Stimulated activated CD4-positive, alpha-beta T cell treated with anti-CD3 and anti-CD28 coated beads, Interleukin-15, amount 100 ng/mL, for 1 hour (primary cell): ENCODE measurements around the gene TARDBP.
"Not testable (repeated sequence)": the region's sequence is repeated elsewhere in the genome, so short reads cannot be mapped to it uniquely, and the experiment has no call there.

ENCODE experiments used
- DNase-seq, 2 donors: peaks; one replicate each; pipeline ENCODE4 v3.0.0-alpha.2; 2020; ENCODE audit warnings: low read depth in 1 of 2, low spot score in 1 of 2

Gene TARDBP

DNA sequence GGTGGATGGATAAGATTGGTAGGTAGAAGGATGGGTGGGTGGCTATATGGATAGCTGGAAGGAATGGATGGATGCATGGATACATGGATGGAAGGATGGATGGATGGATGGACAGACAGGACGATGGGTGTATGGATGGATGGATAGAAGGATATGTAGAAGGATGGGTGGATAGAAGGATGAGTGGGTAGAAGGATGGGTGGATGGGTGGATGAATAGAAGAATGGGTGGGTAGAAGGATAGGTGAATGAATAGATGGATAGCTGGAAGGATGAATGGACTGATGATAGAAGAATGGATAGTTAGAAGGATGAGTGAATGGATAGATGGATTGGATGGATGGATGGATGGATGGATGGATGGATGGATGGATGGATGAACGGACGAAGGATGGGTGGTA lies 29.6 kb downstream of the TARDBP start:
- no peak for DNase-seq

- no peak for DNase-seq
These were observed 30.8 kb downstream of the TARDBP start for GRCh38 chr1:11042995-11043874.

DNA sequence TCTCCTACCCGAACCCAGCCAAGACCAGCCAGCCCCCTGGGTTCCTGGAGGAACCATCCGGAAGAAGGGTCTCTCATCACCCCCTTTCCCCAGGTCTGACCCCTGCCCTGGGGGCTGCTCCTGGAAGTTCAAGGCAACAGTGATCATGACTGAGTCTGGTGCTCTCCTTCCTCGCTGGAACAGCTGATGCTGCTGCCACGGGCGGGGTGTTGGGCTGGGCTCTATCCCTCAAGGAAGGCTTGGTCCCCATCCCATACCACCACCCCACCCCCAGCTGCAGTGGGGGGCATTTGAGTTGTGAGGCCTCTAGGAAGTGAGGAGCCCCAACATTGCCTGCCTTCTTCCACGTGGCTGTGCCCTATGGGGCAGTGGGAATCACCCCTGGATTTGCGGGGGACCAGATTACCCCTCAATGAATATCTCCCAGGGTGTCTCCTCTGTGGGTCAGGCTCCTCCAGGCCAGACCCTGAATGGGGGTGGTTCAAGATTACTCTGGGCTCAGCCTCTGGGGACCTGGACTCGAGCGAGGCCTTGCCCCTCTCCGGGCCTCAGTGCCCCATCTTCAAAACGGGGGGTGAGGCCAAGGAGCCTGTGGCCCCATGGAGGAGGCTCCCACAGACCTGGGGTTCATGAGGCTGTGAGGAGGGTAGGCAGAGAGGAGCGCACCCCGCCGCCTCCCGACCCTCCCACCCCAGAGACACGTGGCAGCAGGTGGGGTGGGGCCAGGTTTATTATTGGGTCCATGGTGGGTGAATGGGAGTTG lies 31.8 kb downstream of the TARDBP start:
- DNase-seq: no peak

DNA sequence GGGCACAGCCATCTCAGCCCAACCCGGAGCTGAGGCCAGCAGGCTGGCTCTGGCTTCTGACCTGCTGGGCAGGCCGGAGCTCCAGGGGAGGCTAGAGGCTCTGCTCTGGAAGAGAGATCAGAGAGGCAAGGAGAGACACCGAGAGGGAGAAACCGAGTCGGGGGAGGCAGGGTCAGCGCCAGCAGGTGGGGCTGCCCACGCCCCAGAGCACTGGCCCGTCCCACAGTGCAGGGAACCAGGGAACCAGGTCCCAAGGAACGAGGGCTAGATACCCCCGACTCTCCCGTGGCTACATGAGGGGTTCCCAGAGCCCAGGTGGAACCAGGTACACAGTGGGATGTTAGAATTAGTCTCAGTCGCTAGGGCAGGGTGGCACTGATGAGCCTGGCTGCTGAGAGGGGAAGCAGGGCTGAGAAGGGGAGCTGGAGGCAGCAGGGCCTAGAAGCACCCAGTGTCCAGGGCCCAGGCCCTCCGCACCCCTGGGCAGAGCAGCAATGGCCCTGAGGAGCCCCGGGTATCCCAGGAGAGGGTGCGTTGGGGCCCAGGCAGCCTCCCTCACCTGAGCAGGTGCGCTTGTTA lies 32.5 kb downstream of the TARDBP start:
- no peak for DNase-seq

DNA sequence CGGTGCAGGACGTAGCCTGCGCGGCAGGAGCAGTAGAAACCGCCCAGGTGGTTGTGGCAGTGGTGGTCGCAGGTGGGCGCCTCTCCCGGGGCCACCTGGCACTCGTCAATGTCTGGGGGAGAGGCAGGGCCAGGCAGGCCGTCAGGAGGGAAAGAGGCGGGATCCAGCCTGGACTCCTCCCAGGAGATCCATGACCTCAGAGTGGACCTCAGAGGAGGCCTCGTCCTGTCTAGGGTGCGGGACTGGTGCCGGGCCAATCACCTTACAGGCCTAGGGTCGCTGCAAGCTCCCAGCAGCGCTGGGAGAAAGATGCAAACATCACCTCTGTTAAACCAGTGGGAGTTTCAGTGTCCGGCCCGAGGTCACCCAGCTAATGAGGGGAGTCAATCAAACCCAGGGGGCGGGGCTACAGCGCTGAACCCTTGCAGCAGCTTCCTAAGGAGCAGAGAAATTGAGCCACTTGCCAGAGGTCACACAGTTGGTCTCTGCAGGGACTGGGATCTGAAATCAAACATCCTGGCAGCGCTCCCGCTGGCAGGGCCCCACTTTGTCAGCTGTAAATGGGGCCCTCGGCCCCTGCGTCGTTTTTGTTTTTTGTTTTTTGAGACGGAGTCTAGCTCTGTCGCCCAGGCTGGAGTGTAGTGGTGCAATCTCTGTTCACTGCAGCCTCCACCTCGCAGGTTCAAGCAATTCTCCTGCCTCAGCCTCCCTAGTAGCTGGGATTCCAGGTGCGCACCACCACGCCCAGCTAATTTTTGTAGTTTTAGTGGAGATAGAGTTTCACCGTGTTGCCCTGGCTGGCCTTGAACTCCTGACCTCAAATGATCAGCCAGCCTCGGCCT lies 33.2 kb downstream of the TARDBP start:
- no peak for DNase-seq

DNA sequence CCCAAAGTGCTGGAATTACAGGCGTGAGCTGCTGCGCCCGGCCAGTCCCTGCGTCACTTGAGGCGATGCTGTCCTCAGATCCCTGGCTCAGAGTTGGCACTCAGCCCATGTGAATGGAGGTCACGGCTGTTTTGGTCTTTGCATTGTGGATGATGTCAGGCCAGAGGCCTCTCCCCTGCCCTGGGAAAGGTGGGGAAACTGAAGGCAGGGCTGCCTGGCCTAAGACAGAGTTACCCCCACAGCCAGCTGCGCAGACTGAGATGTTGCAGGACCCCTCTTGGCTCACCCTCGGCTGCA lies 33.8 kb downstream of the TARDBP start:
- DNase-seq: no peak

- no peak for DNase-seq
These were observed 34.3 kb downstream of the TARDBP start, which contains the start of gene MASP2 for GRCh38 chr1:11046625-11047365. Gene MASP2, minus strand, starts transcription at chr1:11047239. Its CDS starts 32 bp downstream, at chr1:11047207.

- not testable (repeated sequence) for DNase-seq
These were observed 38.7 kb downstream of the TARDBP start for GRCh38 chr1:11051121-11051520.

GRCh38 chr1:11051781-11052511 lies 39.5 kb downstream of the TARDBP start:
- no peak for DNase-seq

DNA sequence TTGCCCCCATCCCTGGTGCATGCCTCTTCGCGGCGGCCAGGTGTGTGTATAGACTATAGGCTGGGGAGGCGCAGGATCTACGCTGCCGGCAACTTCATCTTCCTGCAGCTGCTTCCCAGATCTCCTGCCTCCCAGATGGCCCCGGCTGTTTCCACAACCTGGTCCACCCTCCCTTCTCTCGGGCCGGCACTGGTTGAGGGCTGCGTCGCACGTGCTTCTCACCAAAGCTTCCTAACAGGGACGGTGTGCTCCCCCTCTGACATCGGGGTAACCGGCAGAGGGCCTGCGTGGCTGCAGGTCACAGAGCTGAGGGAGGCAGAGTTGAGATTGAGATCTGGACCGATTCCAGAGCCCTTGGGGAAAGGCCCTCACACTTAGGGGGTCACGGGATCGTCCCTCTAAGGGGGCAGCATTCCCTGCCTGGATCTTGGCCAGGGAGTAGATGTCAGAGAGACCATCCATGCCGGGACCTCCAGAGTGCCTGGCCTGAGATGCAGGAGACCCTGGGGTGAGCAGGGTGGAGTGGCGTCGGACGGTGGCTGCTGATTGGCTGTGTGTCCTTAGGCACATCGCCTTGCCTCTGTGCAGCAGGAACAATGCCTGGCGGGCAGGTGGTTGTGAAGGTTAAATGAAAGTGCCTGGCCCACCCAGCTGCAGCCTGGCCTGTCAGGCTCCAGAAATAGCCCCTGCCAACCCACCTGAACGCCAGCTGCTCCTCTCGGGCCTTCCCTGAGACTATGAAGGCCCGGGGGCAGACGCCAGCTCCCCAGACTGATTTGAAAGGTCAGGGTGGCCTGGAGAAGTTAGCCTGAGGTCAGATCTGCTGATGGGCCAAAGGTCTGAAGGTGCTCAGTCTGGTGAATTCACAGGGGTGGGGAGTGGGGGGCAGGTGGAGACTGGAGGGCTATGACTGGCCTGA lies 40.6 kb downstream of the TARDBP start:
- DNase-seq: no peak

DNA sequence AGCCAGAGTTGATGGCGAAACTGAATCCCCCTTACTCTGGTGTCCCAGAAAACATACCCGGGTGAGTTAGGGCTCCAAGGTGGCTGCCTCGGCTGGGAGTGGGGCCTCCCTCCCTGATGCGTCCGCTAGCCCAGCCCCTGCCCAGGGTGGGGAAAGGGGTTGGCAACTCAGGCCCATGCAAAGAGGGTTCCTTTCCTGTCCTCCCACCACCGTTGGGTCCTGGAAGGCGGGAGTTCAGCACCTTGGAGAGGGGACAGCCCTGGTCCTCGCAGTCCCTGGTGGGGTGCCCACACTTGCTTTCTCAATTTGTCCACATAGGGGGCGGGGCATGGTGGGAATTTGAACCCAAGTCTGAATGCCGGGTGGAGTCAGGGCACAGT lies 41.3 kb downstream of the TARDBP start:
- DNase-seq: no peak

- DNase-seq: no peak
These were observed 41.7 kb downstream of the TARDBP start for GRCh38 chr1:11054181-11054580.

DNA sequence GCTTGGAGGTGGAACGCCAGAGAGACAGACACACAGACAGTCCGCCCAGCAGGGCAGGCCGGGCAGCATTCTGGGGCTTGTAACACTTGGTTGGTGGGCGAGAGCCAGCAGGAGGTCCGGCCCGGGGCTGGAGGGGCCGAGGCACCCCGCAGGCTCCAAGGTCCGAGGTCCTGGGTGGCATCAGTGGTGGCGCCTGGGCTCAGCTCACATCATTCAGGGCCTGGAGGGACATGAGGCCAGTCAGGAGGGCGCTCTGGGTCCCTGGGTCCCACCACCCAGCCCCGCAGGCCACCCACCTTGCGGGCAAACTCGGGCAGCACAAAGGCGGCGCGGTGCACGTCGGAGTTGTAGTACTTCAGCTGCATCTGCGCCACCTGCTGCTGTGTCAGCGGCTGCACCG lies 42.2 kb downstream of the TARDBP start:
- DNase-seq: no peak

DNA sequence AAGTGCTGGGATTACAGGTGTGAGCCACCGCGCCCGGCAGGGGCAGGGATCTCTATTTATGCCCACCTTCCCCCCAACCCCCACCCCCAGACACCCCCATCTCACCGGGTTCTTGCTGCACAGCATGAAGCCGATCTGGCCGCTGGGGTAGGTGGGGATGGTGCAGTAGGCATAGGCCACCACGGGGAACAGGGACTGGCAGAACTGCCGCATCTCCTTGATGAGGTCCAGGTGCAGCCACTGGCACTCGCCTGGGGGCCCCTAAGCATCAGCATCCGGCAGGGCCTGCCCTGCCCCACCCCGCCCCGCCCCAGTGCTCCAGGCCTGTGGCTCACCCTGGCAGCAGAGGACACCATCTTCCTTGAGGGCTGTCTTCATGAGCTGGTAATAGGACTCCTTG lies 43.2 kb downstream of the TARDBP start:
- no peak for DNase-seq

GRCh38 chr1:11056504-11056903 lies 44.0 kb downstream of the TARDBP start:
- no peak for DNase-seq

DNA sequence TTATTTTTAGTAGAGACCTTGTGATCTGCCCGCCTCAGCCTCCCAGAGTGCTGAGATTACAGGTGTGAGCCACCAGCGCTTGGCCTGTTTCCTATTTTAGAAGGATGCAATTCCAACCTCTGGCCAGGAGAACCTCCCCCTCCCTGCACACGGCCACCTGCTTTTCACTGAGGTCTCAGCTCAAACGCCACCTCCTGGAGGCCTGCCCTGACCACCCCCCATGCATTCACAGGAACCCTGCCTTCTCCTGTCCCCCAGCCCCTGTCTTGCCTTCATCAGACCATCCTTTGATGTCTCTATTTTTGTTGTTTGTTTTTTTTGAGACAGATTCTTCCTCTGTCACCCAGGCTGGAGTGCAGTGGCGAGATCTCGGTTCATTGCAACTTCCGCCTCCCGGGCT lies 45.0 kb downstream of the TARDBP start:
- DNase-seq: no peak

- no peak for DNase-seq
These were observed 45.6 kb downstream of the TARDBP start for GRCh38 chr1:11058026-11058425.

DNA sequence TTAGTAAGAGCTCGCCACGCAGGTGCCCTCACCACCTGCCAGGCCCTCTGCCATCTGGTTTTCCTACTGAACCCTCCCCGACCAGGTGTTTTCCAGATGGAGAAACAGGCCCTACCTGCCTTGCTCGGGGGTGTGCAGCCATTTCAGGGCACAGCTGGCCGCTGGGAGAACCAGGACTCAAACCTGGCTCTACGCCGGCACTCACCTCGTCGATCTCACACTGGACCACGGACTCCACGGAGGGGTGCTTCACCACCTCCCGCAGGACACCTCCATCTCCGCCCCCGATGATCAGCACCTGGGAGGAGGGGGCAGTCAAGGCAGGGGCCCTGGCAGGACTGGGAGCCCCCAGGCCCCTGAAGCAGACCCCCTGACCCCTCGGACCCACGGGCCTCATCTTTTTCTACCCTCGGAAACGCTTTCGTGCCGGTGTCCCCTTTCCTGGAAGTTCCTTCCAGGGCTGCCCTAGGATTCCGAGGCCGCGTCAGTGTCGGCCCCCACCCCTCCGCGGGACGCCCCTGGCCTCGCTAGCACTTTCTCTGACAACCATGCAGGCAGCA lies 46.2 kb downstream of the TARDBP start:
- DNase-seq: no peak
